Midbrain (tissue), 1 donor: ENCODE data around the gene ADGRG1.

Experiments
- DNase-seq: peaks from one replicate; lab custom pipeline; 2025; lab: John Stamatoyannopoulos, UW

Gene ADGRG1

GRCh38 chr16:57620335-57621231, 7.8 kb upstream of the ADGRG1 start:
- DNase-seq: no peak

DNA sequence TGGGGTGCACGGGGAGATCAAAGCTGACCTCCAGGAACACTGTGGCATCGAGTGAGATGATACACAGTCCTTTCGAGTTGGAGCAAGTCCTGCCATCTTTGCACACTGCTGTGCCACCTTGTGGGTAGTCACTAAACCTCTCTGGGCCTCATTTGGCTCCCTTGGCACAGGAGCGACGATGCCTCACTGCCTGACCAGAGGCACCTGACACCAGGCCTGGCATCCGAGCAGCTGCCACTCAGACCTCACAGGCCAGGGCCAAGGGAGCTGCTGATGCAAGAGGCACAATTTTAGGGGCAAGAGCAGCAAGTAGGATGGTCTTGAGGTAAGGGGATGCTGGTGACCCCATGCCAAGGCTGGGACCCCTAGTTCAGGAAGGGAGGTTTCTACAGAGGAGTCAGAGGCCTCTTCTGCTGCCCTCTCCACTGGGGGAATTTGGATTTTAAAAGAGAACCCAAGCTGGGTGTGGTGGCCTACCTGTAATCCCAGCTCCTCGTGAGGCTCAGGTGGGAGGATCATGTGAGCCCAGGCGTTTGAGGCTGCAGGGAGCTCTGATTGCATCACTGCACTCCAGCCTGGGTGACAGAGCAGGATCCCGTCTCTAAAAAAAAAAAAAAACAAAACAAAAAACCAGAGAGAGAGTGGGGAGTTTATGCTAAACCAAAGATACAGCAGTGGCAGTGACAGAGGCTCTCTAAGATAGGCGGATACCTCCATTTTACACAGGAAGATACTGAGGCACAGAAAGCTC, 6.7 kb upstream of the ADGRG1 start:
- no peak for DNase-seq

DNA sequence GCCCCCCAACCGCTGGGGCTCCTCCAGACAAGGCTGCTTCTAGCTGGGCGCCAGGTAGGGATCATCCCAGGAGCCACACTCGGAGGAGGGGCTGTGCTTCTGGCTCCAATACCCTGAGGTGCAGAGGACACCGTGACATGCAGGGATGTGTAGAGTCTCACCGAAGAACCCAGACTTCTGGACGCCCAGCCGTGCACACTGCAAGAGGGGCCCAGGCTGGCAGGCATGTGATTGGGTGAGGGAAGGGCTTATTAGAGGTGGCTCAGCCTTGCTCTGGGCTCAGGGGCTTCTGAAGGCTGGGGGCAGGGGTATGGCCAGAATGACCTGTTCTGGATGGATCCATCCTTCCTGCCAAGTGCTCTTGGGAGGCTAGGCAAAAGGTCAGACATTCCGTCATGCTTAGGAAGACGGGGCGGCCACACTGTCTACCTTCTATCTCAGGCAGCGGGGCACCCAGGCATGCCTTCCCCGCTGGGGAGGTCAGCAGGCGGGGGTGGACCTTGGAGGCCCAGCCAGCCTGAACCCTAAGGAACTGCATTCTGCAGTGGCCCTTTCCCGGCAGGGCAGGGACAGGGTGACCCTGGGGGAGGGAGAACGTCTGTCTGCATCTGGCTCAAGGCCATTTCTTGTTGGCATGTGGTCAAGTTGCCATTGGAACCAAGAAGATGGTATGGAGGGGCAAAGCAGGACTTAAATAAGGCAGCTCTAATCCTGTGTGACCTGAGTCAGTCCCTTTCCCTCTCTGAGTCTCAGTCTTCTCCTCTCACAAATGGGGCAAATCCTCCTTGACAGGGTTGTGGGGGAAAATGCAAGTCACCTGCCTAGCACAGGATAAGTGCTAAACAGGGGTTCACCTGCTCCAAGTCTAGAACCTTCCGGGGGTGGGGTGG, 5.8 kb upstream of the ADGRG1 start:
- DNase-seq: no peak

DNA sequence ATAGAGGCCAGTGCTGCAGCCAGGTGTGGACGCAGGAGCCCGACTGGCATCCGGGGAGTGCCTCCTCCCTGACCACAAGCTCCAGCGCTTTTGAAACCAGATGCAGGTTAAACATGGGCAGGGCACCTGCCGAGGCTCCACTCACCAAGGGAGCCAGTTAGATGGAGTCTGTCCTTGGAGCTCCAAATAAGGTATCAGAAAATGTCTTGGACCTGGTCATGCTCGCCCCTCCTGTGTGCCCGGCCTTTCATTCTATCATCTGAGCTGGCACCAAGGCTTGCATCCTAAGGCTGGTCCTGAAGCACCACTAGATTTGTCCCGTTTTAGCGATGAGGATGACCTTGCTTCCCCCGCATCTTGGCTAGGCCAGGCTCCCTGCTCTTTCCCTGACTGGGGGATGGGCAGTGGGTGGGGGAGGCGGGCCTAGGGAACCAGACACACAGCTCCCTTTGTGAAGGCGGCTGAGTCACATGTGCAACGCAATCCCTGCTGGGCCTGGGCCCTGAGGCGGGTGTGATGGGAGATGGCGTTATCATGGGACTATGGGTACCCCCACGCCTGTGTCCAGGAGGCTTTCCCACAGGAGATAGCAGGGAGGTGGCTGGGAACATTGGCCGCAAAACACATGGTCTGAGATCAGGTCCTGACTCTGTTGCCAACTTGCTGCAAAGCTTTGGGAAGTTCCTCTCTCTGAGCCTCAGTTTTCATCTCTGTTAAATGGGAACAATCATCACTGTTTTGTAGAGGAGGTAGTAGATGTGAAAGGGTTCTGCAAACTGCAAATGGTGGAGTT, 5.0 kb upstream of the ADGRG1 start:
- DNase-seq: peak; percentile 87

DNA sequence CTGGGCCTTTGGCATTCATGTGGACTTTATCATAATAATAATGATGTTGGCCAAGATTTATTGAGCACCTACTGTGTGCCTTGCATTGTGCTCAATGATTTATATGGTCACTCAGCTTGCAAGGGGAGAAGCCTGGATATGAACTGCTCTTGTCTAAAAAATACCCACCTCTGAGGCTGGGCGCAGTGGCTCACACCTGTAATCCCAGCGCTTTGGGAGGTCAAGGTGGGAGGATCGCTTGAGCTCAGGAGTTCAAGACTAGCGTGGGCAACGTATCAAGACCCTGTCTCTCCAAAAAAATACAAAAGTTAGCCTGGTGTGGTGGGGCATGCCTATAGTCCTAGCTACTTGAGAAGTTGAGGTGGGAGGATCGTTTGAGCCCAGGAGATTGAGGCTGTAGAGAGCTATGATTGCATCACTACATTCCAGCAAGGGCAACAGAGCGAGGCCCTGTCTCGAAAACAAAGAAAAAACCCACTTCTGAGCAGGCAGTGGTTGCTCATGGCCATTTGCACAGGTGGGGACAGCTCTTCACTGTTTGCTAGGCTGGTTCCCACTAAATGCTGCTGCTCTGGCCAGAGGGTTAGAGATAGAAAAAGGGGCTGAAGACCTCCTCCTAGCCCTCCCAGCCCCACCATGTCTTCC, 4.3 kb upstream of the ADGRG1 start:
- DNase-seq: peak; percentile 46

DNA sequence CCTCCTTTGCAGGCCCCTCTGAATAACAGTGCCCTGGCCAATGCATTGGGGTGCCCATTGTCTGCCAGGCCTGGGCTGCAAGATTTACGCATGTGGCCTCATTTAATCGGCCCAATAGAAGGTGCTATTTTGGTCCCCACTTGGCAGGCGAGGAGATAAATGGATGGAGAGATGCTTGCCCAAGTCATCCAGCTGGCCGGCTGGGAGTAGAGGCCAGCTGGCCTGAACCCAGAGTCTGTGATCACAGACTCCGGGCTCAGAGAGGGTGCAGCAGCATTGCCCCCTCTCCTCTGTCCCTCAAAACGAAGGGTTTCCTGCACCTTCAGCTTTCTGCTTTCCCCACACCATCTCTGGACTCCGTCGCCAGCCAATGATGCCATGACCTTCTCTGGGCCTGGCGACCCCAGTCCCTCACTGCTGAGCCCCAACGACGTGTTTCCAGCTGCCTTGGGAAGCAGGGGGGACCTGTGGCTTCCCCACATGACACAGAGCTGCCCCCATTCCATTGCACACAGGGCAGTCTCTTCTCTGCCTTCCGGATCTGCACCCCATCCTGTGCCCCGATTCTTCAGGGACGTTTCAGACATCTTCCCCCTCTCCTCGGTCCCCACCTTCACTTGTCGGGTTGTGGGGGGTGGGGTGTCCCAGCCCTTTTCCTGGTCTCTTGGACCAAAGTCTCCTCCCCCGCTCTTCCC, 3.5 kb upstream of the ADGRG1 start:
- DNase-seq: peak; percentile 79

- DNase-seq: no peak
Observed at GRCh38 chr16:57626420-57627170, 1.8 kb upstream of the ADGRG1 start.

- no peak for DNase-seq
Observed at GRCh38 chr16:57627184-57627871, 1.1 kb upstream of the ADGRG1 start.

DNA sequence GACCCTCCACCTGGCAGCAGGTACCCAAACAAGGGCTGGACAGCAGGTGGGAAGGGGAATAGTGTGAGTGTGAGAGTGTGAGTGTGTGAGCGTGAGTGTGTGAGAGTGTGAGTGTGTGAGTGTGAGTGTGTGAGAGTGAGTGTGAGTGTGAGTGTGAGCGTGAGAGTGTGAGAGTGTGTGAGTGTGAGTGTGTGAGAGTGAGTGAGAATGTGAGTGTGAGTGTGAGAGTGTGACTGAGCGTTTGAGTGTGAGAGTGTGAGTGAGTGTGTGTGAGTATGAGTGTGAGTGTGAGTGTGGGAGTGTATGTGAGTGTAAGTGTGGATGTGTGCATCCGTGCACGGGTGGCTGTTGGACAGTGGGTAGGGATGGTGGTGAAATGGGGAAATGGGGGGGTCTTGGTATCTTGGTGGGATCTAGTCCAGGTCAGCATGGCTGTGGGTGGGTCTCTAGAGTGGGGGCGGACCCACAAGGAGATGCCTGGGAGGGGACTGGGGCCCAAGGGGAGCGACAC, 408 bp downstream of the ADGRG1 start:
- no peak for DNase-seq

DNA sequence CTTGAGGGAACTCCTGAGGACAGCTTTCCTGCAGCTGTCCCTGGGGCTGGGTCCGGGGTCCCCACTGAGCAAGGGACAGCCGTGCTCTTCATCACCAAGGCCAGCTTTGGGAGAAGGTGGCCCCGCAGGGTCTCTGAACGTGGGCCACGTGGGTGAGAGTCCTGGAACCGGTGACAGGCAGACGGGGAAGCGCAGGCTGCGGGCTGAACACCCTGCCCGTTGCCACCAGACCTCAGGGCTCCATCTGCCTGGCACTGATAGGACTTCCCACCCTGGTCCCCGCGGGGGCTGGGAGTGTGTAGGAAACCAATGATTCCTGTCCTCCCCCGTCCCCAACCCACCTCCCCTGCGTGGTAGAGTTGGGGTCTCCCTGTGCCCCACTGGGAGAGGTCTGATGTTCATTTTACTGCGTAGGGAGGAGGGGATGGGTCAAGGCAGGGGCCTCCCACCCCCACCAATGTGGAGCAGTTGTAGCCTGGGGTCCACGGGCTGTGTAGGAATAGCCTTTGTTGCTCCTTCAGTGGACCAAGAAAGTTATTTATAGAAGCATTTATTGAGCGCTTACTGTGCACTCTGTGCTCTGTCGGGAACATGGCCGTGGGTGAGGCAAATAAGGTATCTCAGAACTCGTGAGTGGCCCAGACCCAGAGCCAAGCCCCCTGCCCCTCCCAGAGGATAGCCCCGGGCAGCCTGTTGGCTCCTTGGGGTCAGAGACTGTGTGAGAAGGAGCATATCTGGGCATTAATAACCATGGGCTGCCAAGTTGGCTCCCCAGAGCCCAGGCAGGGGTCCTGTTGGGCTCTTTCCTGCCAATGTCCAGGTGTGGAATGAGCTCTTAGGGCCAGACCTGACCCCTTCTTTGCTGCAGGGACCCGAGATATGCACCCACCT, 1.3 kb downstream of the ADGRG1 start:
- no peak for DNase-seq

DNA sequence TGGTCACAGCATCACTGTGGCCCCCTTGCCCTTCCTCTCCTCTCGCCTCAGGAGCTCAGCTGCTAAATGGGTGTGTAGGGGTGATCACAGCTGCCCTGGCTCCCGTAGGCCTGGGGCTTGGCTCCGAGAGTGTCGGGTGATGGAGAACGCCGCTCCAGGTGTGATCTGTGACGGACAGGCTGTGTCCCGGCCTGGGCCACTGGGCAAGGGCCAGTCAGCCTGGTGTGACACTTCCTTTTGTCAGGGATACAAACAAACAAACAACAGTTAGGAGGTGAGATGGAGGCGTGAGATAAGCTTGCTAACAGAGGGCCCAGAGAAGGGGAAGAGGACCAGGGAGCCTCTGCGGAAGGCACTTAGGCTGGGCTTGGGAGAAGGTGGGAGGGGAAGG, 2.0 kb downstream of the ADGRG1 start:
- no peak for DNase-seq

- peak; percentile 58 for DNase-seq
Observed at GRCh38 chr16:57630931-57631845, 2.8 kb downstream of the ADGRG1 start.

- peak; percentile 31 for DNase-seq
Observed at GRCh38 chr16:57632568-57632967, 4.1 kb downstream of the ADGRG1 start.

- no peak for DNase-seq
Observed at GRCh38 chr16:57633383-57634064, 5.1 kb downstream of the ADGRG1 start.

DNA sequence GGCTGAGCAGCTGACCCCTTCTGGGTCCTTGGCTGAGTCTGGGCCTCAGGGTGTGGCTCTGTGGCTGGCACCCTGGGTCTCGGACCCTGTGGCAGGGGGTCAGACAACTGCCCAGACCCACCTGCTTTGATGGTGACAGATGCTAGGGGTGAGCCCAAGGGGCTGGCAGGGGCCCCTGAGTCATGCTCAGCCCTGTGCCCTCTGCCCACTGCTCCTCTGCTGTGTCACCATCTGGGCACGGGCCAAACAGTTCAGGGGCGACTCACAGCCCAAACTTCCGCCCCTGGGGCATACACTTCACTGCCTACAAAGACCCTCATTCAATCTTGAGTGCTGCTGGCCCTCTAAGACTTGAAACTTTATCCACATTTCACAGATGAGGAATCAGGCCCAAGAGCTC, 5.7 kb downstream of the ADGRG1 start:
- DNase-seq: no peak
